ENCODE measurements around the gene REXO5.

REXO5 gene

GRCh38 chr16:20878682-20879147 lies 72.4 kb downstream of the REXO5 start:
- no peak for DNase-seq

- no peak for DNase-seq
Observed at GRCh38 chr16:20879175-20880040, 73.1 kb downstream of the REXO5 start.

GRCh38 chr16:20880867-20881502 lies 74.7 kb downstream of the REXO5 start:
- no peak for DNase-seq

GRCh38 chr16:20881503-20881878 lies 75.2 kb downstream of the REXO5 start:
- no peak for DNase-seq

- no peak for DNase-seq
Observed at GRCh38 chr16:20883554-20884239, 77.4 kb downstream of the REXO5 start.

GRCh38 chr16:20884240-20884556 lies 77.9 kb downstream of the REXO5 start:
- DNase-seq = no peak

- DNase-seq = no peak
Observed at GRCh38 chr16:20886320-20886719, 80.0 kb downstream of the REXO5 start.

- no peak for DNase-seq
Observed at GRCh38 chr16:20887207-20887606, 80.9 kb downstream of the REXO5 start.

GRCh38 chr16:20889625-20890275 lies 83.4 kb downstream of the REXO5 start:
- no peak for DNase-seq

- no peak for DNase-seq
Observed at GRCh38 chr16:20894388-20894787, 88.1 kb downstream of the REXO5 start.

- DNase-seq = no peak
Observed at GRCh38 chr16:20897253-20897897, 91.0 kb downstream of the REXO5 start.

- DNase-seq = no peak
Observed at GRCh38 chr16:20897922-20898321, 91.6 kb downstream of the REXO5 start.

- DNase-seq = no peak
Observed at GRCh38 chr16:20899071-20899470, 92.7 kb downstream of the REXO5 start.

All from stimulated activated CD4-positive, alpha-beta T cell treated with anti-CD3 and anti-CD28 coated beads, Interleukin-12 subunit alpha, Interleukin-12 subunit beta, amount 100 ng/mL, for 4 hours (primary cell).